ENCODE measurements around the gene LMX1B.
"Not testable (repeated sequence)": the region's sequence is repeated elsewhere in the genome, so short reads cannot be mapped to it uniquely, and the experiment has no call there.

LMX1B gene

DNA sequence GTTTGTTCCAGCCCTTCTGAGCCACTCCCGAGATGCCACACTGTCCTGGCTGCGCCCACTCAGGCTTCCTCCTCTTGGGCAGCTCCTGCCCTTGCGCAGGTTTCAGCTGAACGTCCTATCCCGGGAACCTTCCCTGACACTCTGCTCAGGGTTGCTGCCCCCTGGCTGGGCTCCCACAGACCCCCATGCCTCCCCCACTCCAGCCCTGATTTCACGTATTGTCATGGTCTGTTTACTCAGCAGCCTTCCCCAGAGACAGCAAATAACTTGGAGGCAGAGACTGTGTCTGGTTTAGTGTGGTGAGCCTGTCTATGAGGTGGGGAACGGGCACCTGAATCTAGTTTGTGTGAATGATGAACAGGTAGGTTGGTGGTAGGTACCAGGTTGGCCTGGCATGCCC is 40.4 kb downstream of the LMX1B start:
- DNase-seq (ENCODE audit: low read depth in 2 of 3, low spot score in 2 of 3): no peak

GRCh38 chr9:126656214-126656613 is 42.5 kb downstream of the LMX1B start:
- DNase-seq (ENCODE audit: low read depth in 2 of 3, low spot score in 2 of 3): not testable (repeated sequence)

DNA sequence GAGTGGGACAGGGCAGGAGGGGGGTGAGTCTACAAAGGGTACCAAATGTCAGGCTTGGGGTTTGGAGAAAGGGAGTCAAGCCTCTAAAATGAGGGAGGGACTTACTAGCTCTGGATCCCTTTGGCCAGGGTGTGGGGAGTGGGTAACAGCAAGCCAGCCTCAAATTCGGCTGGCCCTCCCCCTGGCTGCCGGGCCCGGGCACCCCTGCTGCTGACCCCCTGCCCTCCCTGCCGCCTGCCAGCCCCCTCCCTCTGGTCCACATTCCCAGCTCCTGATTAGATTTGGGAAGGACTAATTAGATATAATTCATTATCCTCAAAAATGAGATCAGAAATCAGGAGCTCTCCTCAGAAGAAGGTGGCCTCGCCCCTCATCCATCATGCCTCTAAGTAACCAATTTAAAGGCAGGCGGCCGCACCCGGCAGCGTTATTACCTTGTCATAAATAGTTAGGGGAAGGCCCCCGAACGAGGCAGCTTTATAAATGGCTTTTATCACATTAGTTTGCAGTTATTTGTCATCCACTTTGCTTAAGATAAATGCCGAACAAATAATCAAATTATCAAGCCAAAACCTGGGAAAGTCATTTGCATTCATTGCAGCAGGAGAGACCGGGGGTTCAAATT is 44.6 kb downstream of the LMX1B start:
- DNase-seq (ENCODE audit: low read depth in 2 of 3, low spot score in 2 of 3): no peak

DNA sequence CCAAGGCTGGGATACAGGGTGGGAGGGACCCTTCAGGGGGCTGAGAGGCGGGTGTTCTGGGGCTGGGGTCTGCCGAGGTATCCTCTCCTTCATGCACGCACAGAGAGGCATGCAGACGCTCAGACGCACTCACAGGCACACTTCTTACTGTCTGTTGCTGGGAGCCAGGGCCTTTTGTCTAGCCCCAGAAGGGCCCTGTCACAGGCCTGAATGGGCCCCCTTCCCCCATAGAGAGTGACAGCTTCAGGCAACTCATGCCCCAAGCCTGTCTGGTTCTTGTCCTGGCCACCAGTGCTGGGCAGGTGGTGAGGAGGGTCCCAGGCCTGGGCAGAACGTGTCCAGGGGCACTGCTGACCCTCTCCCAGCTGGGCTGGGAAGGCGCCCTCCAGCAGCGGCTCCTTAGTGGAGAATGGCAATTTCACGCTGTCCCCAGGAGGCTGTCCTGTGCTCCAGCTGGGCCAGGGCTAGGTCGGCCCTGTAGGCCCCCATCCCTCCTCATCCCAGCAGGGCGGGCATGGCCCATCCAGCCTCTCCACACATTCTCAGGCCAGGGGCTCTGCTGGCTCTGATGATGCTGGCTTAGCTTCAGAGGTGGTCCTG is 45.3 kb downstream of the LMX1B start:
- no peak for DNase-seq (ENCODE audit: low read depth in 2 of 3, low spot score in 2 of 3)

- DNase-seq (ENCODE audit: low read depth in 2 of 3, low spot score in 2 of 3): no peak
These were observed 47.4 kb downstream of the LMX1B start for GRCh38 chr9:126661122-126661520.

DNA sequence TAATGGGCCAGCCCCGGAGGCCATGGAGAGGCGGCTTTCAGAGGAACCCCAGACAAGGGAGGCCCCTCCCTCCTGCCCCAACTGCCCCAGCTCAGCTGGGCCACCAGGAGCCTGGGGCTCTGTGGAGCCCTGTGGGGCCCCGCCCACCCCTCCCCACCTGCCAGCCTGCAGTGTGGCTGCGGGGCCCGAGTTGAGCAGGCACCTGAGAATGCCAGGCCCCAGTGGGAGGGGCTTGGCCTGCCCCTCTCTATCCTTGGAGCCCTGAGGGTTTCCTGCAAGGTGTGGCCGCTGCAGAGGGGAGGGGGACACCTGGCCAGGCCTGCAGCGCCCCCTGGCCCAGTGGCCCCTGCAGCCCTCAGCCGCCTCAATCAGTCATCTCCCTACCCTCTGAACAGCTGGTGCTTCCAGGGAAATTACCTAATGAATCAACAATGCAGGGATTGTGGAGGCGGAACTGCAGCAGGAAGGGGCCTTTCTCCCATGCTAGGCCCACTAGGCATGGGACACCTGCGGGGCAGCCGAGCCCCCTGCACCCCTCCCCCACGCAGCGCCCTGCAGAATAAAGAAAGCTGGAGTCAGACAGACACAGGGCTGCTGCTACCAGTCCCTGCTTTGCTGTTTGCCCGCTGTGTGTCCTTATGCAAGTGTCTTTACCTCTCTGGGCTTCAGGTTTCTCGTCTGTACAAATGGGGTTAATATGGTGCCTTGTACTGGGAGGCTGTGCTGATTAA is 48.0 kb downstream of the LMX1B start:
- no peak for DNase-seq (ENCODE audit: low read depth in 2 of 3, low spot score in 2 of 3)

DNA sequence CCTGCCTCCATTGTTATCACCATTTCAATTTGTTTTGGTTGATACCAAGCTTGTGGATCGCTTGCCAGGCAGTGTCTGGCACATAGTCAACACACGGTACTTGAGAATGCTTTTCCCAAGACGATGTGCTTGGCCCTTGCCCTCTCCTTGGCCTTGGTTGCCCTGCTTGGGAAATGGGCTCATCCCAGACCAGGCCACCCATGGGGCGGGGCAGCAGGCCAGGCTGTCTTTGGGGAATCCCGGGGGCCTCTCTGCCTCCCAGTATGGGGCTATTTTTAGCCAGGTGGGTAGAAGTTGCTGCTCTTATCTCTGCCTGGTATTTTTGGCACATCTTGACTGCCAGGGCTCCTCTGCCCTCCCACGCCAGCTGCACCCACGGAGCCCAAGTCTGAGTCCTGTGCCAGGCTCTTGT is 49.9 kb downstream of the LMX1B start:
- no peak for DNase-seq (ENCODE audit: low read depth in 2 of 3, low spot score in 2 of 3)

DNA sequence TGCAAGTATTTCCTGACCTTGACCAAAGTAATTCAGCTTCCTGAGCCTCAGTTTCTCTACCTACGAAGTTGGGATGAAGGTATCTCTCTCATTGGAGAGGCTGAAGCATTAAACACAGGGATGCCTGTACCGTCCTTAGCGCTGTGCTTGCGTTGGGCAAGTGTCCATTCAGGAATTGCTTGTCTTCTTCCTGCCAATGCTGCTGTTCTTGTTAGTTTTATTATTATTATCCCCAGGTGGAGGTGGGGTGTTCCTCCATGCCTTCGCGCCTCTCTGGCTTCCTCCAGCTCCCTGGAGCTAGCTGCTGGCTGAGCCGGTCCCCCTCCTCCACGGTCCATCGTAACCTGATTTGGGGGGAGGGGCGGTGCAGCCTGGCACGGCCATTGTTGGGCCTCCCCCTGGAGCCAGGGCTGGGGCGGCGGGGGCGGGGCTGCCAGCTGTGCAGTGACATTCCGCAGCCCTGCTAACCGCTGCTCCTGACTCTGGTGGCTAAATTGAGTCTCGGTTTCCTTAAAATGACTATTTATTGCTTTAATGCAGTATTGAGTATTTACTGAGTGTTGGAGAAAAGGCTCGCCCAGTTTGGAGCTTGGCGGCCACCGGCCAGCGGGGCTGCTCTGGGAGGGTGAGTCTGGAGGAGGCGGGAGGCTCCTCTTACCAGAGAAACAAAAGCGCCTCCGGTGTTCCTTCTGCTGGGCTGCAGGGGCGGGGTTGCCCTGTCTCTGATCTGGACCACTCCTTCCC is 51.3 kb downstream of the LMX1B start:
- DNase-seq (ENCODE audit: low read depth in 2 of 3, low spot score in 2 of 3): no peak

DNA sequence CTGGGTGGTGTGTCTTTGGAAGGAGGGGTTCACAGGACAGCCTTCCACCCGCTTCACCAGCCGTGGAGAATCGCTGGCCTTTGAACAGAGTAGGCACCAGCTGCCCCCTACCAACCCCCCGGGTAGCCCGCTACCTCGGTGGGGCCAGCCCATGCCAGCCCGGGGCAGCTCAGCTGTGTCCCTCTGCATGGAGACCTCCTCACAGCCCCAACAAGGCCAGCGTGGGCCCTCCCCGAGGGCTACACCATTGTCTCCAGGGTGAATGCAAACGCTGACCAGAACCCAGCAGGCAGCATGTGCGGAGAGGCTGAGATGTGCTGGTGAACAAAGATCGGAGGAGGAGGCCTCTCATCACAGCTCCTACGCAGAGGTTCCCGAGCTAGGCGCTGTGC is 51.9 kb downstream of the LMX1B start:
- DNase-seq (ENCODE audit: low read depth in 2 of 3, low spot score in 2 of 3): no peak

- DNase-seq (ENCODE audit: low read depth in 2 of 3, low spot score in 2 of 3): no peak
These were observed 52.6 kb downstream of the LMX1B start for GRCh38 chr9:126666155-126666803.

GRCh38 chr9:126667190-126668055 is 53.7 kb downstream of the LMX1B start:
- no peak for DNase-seq (ENCODE audit: low read depth in 2 of 3, low spot score in 2 of 3)

DNA sequence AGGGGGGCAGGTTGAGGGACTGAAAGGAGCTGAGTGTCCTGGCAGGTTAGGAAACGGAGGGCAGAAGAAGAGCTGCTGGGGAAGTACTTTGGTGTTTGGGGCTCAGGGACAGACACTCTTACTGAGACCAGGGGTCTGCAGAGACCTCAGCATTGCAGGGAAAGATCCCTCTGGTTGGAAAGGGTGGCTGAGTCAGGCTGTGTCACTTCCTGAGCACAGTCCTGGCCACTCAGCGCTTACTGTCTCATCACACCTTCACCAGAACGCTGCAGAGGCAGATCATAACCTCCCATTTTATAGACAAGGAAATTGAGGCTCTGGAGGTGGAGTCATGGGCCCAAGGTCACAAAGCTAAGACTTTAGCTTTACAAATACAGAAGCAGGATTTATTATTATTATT is 54.3 kb downstream of the LMX1B start:
- no peak for DNase-seq (ENCODE audit: low read depth in 2 of 3, low spot score in 2 of 3)

DNA sequence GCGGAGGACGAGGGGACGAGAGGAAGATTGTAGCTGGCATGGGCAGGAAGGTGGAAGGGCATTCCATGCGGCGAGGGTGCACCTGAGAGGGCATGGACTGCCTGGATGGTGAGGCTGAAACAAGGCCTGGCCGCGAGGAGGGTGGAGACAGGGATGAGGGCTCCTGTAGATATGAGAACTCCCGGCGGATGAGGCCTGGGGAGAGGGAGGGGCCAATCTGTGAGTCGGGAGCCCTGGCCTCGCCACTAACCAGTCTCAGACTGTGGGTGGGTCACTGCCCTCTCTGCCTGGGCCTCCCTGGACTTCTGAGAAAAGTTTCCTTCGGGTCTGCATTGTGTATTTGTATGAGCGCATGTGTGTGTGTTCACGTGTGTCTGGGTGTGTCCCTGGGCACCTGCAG is 55.4 kb downstream of the LMX1B start:
- no peak for DNase-seq (ENCODE audit: low read depth in 2 of 3, low spot score in 2 of 3)

DNA sequence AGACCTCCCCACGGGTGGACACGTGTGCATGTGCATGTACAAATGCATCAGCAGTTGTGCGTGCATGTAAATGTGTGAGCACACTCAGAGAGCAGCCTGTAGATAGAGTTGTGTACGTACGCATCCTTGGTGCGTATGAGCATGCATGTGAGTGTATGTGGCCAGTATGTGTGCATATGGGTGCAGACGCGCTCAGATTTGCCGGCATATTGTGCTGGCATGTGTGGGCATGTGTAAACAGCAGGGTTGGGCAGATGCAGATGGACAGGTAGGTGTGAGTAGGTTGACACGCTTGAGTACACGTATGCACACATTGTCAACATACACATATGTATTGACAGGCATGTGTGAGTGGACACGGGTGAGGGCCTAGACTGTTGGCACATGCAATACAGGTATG is 56.5 kb downstream of the LMX1B start:
- no peak for DNase-seq (ENCODE audit: low read depth in 2 of 3, low spot score in 2 of 3)

GRCh38 chr9:126671381-126671831 is 57.7 kb downstream of the LMX1B start:
- DNase-seq (ENCODE audit: low read depth in 2 of 3, low spot score in 2 of 3): no peak

DNA sequence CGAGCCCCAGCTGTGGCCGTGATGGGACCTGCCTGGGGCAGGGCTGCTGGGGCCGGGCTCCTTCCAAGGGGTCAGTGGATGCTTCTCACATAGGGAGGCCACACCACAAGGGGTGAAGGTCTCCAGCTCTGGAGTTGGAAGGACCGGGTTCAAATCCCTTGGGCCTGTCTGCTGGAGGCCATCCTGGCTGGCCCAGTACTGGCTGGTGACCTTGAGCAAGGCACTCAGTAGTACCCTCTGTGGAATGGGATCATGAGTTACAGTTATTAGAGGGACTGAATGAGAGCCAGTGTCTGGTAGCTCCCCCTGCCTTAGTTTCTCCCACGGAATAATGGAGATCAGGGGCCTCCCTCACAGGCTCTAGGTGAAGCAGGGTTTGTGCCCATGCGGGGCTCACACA is 58.3 kb downstream of the LMX1B start:
- no peak for DNase-seq (ENCODE audit: low read depth in 2 of 3, low spot score in 2 of 3)

DNA sequence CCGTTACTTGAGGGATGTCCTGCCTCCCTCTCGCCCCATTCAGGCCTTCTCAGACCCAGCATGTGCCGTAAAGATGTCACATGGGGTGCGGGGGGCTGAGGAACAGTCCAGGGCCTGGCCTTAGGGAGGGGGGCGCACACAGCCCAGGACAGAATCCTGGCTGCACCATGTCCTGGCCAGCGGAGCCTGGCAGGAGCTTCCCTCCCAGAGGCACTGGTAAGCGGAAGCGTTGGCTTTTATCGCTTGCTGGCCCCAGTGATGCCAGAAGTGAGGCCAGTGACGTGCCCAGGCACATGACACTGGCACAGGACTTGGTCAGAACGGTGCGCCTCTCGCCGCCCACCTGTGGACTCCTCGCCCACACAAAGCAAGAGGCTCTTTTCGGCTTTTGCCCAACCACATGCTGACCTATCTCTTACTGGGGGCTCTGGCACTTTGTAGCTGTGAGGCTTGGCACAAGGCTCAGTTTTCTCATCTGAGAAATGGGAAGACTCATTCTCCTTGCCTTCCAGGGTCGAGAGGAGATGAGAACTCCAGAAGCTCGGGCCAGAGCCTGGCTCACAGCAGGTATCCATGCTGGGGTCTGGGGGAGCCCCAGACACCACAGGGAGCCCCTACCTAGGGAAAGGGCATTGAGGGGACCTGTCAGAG is 59.0 kb downstream of the LMX1B start:
- DNase-seq (ENCODE audit: low read depth in 2 of 3, low spot score in 2 of 3): no peak

- DNase-seq (ENCODE audit: low read depth in 2 of 3, low spot score in 2 of 3): no peak
These were observed 60.1 kb downstream of the LMX1B start for GRCh38 chr9:126673689-126674364.
